Stimulated activated CD4-positive, alpha-beta T cell treated with anti-CD3 and anti-CD28 coated beads, Interleukin-15, amount 100 ng/mL, for 24 hours (primary cell): Measurements from ENCODE around the gene NDUFA6.

Experiments used
- DNase-seq: peaks from one replicate; pipeline ENCODE4 v3.0.0-alpha.2; 2020

NDUFA6 gene

DNA sequence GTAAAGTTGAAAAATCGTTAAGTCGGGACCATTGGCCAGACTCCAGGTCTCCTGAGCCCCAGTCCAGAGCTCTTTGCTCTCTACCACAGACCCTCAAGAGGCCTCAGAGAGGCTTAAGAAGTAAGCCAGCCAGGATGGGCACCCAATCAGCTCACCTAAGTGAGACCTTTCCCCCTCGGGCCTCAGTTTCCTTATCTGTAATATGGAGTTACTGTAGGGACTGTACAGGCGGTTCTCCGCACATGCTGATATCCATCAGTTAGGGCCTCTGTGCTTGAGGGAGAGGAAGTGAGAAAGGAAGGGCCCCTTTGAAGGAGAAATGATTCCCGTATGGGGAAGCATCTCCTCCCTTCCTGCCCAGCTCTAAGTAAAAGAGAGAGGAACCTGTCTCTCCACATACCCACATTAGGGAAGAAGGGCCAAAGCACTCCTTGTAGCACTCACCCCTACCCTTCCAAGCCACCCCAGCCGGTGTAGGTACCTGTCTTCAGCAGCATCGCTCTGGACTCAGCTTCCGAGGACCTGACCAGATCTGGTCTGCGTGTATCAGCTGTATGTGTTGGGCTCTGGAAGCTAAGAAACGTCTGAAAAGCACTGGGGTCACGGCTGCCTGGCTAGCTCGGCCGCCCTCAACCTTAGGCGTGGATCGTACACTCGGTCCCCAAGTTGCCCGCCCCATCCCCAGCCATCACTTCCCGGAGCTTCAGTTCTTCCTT, 20.6 kb downstream of the NDUFA6 start:
- DNase-seq, result no peak

DNA sequence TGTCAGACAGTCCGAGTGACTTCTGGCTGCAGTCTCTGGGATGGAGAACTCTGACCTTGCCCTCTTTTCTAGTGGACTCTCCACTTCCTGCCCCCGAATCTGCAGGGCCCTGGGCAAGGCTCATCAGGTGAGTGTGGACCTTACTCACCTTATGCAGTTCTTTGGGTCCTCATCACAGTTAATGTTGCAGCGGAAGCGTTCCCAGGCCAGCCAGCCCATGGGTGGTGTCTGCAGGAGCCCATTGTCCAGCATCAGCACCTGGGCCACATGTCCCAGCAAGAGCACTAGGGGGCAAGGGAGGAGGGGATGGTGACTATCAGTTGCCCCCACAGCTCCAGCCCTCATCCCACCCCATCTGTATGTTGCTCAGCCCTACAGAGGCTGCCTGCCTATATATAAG, 22.3 kb downstream of the NDUFA6 start:
- no peak for DNase-seq

DNA sequence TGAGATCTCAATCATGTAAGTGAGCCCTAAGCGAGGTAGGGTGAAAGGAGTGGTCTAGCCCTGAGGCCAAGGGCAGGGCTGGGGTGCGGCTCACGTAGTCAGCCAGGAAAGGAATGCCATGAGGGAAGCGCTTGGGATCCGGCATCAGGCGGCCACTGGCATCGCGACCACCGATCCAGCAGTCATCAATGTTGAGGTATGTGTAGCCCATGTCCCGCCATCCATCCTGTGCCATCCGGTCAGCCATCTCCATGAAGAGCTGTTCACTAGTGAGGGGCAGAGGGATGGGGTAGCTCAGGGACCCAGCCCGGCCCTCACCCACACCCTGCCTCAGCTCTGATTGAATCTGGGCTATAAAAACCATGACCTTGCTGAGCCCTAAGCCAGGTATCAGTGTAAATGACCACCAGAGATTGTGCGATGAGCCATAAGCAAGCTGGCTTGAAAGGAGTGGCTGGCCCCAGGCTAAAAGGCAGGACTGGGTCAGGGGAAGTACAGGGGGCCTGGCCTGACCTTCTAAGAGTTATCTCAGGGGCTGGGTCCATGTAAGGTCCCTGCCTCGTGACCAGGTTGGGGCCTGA, 22.8 kb downstream of the NDUFA6 start:
- DNase-seq, result no peak

DNA sequence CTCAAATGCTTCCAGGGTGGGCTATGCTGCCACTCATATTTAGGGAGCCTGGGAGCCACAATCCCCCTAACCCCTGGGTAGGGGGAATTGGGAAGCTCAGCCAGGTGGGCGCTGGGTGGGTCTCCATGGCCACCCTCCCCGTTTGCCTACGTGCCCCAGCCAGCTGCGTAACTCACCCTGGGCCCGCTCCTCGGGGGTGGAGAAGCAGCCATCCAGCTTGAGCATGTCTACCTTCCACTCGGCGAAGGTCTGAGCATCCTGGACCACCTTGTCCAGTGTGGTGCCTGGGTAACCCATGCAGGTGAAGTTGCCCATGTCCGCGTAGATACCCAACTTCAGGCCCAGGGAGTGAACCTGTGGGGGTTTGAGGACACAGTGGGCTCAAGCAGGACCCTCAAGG, 23.6 kb downstream of the NDUFA6 start:
- no peak for DNase-seq

DNA sequence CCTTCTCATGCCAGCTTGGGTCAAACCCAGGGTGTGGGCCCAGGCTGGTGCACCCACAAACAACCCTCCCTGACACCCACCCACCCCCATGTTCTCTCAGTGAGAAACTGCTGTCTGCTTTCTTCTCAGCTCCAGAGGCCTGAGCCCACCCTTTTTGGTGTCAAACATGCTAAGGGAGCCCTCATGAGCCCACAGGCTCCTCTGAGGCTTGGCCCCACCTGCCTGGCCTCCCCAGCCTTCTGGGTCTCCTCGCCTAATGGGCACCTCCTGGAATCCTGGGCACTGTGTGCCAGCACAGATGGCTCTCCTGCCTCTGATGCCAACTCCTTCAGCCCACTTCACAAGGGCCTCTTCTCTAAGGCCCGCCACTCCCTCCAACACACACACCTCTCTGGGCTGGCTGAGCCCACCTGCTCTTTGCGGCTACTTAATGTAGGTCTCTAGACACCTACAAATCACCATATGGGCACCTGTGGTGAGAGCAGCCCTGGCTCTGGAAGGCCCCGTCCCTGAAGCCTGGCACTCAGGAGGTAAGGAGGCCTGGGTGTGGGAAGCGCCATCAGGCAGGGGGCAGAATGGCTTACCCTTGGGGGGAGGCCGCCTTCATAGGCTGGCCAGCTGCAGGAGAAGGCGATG, 24.3 kb downstream of the NDUFA6 start:
- DNase-seq, result no peak

DNA sequence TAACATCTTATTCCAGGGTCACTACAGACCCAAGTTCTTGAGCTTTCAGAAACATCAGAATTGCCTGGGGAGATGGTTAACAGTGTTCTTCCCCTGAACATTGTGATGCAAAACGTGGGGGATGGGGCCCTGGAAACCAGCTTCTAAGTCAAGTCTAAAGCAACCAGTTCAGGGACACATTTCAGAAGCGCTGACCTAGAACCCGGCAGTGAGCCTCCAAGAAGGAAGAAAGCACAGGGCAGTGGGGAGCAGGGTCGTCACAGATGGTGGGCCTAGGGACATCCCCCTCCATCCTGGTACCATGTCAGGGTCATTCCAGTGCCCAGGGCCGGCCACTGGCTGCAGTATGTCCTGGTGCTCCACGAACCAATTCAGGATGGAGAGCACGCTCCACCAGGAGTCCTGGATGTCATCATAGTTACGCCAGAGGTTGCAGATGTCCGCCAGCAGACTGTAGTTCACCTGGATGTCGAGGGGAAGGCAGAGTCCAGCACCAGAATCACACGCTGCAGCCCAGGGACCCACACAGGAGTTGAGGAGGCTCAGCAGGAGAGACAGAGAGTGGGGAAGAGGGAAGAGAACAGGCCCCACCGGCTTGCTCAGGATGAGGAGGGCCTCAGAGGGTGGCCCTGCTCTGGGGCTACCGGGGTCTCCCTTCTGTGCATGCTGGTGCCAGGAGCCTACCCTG, 25.0 kb downstream of the NDUFA6 start:
- no peak for DNase-seq

DNA sequence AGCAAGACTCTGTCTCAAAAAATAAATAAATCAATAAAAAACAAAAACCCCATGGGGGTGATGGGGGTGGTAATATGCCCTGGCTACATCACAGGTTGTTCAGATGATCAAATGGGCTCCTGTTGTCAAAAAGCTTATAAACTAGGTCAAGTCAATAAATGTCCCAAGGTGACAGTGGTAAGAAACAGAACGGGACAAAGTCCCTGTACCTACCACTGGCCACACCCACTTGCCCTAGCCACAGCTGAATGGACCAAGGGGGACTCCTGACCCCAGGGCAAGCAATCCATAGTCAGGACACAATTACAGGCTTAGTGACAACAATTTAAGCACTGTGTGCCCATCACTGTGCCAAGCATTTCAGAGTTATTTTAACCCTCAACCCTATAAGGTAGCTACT, 25.9 kb downstream of the NDUFA6 start:
- DNase-seq, result no peak

DNA sequence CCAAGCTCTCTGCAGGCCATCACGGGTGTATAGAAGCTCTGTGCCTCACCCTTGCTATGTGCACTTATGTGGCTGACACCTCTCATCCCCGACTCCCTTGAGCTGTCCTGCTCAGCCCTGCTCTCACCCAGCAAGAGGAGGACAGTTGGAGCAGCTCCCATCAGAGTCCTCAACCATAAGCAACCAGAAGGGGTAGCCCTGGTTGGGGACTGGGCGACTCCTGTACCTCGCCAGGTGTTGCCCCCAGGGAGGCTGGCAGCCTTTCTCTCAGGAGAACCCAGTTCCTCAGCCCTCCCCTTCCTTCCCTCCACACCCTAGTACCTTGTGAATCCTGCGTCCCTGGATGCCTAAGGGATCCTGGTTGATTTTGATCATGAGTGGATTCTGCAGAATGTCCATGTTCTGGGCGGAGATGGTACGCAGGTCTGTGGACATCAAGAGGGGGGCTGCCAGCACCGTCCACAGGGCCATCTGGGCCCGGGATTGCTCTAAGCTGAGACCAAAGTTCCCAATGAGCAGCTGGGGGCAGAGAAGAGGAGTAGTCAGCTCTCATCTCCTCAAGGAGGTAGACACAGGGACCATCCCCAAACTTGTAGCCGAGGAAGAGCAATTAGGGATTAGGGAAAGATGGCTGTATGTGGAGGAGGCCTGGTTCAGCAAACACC, 27.9 kb downstream of the NDUFA6 start:
- DNase-seq, result no peak

DNA sequence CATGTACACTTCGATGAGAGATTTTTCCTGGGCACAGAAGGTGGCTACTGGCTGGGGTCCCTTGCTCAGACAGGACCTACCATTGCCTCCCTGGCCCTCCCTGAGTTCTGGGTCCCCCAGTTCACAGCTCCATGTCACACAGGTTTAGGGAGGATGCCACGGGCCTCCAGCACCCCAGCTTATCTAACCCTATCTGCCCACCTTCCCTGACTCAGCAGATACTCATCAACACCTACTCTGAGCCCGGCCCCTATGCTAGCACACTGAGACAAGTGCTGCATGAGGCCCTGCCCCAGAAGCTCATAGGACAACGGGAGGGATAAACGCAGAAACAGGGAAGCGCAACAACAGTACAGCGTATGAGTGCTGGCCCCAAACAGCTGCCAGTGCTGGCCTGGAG, 29.5 kb downstream of the NDUFA6 start:
- no peak for DNase-seq

DNA sequence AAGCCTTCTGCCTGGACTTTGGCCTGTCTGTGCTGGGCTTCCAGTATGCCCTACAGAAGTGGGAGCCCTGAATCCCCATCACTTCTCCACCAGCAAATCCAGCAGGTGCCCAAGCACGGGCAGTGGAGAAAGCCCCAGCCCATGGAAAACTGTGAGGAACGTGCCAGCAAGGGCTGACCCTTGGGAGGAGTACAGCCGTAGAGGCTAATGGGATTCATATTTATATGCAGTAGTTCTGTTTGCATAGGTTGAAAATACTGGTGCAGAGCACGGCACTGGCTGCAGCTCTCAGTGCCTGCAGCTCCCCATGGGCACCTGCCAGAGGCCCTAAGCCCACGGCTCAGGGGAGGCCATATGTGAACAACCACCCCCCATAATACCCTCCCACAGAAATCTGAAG, 30.1 kb downstream of the NDUFA6 start:
- no peak for DNase-seq

DNA sequence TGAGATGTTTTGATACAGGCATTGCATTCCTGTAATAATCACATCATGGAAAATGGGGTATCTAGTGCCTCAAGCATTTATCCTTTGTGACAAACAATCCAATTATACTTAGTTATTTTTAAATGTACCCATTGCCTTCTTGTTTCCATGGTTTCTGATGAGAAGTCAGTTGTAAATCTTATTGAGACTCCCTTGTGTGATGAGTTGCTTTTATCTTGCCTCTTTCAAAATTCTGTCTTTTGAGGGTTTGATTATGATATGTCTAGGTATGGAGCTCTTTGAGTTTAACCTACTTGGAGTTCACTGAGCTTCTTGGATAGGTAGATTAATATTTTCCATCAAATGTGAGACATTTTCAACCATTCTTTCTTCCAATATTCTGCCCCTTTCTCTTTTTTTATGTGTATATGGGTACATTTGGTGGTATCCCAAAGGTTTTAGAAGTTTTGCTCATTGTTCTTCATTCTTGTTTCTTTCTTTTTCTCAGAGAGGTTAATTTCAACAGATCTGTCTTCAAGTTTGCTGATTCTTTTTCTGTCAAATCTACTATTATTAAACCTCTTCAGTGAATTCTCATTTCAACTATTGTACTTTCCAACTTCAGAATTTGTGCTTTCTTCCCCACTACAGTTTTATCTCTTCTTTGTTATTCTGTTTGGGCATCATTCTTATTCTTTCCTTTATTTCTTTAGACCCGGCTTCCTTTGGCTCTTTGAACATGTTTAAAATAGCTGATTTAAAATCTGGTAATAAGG, 33.6 kb downstream of the NDUFA6 start:
- DNase-seq, result no peak

DNA sequence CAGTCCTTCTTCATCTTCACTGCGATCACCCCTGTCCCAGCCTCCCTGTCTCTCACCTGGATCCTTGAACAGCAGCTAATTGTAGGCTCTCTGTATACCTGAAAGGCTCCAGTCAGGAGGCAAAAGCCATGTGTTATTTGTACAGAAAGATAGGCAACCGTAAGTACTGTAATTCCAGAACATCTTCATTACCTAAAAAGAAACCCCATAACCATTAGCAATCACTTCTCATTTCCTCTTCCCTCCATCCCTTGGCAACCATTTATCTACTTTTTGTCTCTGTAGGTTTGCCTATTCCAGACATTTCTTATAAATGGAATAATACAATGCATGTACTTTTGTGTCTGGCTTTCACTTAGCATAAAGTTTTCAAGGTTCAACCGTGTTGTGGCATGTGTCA, 37.8 kb downstream of the NDUFA6 start:
- DNase-seq, result no peak

DNA sequence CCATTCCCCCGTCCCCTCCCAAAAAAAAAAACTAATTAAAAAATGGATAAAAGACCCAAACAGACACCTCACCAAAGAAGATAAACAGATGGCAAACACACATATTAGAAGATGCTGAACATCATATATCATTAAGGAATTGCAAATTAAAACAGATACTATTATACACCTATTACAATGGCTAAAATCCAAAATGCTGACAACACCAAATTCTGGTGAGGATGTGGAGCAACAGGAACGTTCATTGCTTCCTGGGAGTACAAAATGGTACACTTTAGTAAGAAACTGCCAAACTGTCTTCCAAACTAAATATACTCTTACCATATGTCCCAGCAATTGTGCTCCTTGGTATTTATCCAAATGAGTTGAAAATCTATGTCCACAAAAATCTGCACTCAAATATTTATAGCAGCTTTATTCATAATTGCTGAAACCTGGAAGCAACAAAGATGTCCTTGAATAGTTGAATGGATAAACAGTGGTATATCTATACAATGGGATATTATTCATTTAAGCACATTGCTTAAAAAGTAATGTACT, 39.9 kb downstream of the NDUFA6 start:
- DNase-seq, result no peak

DNA sequence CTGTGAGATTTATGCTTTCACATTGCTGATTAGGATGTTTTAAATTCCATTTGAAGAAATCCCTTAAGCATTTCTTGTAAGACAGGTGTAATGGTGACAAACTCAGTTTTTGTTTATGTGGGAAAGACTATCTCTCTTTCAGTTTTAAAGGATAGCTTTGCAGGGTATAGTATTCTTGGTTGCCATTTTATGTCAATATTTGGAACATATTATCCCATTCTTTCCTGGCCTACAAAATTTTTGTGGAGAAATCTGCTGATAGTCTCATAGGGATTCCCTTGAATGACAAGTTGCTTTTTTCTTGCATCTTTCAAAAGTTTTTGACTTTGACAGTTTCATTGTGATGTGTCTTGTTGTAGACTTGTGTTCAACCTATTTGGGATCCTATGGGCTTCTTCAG, 48.8 kb downstream of the NDUFA6 start:
- DNase-seq, result no peak

DNA sequence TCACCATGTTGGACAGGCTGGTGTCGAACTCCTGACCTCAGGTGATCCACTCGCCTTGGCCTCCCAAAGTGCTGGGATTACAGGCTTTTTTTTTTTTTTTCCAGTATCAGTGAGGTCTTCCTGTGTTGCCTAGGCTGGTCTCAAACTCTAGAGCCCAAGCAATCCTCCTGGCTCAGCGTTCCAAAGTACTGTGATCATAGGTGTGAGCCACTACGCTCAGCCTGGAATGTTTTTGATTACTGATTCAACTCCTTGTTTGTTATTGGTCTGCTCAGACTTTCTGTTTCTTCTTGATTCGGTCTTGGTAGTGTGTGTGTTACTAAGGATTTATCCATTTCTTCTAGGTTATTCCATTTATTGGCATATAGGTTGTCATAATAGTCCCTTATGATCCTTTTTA, 51.3 kb downstream of the NDUFA6 start:
- DNase-seq, result no peak
